Activated T-cell treated with anti-CD3 and anti-CD28 coated beads for 1 hour (primary cell): ENCODE results near the gene TSBP1.

Experiments
- DNase-seq: peaks from one replicate; pipeline ENCODE4 v3.0.0-alpha.2; 2020; ENCODE audit warnings: low read depth

TSBP1 gene

GRCh38 chr6:32371803-32372202 is at the start of gene TSBP1:
Gene TSBP1 (minus strand): TSS chr6:32371903. CDS start chr6:32371706, 197 bp downstream.
- DNase-seq, result no peak

GRCh38 chr6:32416036-32416435 is 44.3 kb upstream of the TSBP1 start:
- DNase-seq, result no peak

DNA sequence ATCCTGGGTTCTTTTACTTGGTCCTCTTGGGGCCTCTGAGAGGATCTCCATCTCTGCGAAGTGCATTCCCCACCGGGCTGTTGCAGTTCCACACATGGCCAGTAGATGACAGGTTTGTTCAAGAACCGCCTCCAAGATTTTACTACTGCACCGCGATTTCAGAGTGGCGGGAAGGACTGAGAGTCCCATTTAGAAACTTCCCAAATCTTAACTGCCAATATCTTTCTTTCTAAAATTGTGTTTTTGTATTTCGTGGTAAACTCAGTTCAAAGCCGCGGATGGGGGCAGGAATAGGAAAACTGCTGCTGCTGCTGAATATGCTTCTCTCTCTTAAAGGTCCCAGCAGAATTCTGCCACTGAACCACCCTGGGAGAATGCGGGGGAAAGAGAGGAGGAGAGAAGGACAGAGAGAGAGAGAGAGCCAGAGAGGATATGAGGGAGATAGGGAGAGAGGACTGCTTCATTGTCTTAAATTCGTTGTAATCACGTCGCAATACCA is 43.9 kb upstream of the TSBP1 start:
- peak; percentile 70 for DNase-seq

DNA sequence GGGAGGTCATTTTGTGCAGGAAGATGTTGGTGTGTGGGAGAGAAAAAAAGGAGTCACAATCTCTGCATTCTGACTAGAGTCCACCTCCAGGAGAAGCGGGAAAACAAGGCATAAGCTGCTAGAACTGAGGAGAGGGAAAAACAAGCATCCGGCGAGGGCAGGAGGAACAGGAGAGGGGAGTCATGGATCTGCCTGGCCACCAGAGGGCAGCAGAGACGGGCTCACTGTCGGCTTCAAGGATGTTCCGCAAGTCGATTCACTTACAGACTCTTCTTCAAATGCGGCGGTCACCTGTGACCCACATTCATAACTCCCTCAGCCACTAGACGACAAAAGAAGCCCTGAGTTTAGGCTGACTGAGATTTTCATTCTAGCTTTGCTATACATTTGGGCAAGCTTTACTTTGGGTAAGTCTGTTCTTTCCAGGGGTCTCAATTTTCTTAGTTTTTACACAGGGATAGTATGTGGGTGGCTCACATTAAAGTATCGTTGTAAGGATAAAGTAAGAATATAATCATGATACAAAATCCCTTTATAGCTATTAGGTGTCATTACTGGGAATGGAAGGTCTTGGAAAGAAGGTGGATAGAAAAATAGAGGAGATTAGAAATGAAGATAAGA is 41.8 kb upstream of the TSBP1 start:
- DNase-seq, result peak; percentile 85

DNA sequence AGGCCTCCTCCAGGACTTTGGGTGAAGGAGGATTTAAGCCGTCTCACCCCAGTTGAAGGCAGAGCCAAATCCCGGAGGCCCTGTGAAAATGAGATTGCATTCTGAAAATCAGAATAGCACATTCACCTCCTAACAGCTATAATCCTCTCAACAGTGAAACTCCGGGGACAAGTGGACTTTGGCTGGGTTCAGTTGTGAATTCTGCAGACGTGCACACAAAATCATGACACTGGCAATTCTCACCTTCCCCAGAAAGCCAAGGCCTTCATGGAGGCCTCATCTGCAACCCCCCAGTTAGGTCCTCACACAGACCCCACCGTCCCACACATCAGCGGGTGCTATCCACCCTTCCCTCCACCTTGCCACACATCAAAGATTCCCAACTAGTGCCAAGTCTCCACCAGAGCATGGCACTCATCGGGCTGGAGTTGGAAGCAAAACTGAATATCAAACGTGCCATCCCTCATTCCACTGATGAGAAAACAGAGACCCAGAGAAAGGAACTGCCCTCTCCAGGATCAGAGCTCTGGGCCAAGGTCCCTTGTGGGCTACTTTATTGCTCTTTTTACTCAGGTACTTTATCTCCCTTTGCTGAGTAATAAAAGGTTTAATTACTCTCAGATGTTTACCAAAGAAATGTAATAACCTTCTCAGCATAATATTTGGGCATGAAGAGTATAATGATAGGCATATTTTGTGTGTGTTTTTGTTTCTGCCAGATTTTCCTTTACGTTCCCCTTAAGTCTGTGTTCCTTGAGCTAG is 40.0 kb upstream of the TSBP1 start:
- no peak for DNase-seq

- no peak for DNase-seq
Observed at GRCh38 chr6:32410906-32411305, 39.2 kb upstream of the TSBP1 start.

DNA sequence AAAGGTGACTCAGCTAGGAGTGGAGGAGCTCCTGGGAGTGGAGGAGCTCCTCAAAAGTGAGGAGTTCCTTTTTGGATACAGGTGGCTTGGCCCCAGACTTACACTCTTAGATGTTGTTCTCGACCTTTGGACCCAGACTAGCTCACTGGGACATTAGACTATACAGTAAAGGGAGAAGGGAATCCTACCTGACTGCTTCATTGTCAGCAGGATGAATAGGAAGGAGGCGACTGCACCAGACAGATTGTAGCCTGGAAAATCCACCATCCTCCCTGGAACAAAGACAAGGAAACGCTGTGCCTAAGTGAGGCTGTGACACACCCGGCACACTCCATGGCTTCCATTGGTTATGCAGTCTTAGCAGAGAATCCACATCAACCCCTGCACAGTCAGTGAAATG is 35.2 kb upstream of the TSBP1 start, which contains the start of gene BTNL2:
Gene BTNL2, minus strand, starts transcription at position 325 of the 400 bp plus-strand sequence. Its CDS starts 58 bp downstream, at position 267.
- no peak for DNase-seq

DNA sequence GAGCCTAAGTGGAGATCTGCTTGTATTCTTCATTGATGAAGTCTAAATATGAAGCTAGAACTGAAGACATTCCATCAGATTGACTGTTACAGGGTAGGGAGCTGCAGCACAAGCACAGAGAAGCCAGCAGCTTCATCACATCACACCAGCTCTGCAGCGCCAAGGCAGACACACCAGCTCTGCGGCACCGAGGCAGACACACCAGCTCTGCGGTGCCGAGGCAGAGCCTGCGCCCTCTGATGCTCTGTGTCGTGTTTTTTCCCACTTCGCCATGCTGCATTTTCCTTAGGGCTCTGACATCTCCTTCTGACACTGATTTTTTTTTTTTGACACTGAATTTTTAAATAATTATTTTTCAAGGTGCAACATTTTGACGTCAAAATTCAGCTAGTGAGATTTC is 34.5 kb upstream of the TSBP1 start:
- no peak for DNase-seq

DNA sequence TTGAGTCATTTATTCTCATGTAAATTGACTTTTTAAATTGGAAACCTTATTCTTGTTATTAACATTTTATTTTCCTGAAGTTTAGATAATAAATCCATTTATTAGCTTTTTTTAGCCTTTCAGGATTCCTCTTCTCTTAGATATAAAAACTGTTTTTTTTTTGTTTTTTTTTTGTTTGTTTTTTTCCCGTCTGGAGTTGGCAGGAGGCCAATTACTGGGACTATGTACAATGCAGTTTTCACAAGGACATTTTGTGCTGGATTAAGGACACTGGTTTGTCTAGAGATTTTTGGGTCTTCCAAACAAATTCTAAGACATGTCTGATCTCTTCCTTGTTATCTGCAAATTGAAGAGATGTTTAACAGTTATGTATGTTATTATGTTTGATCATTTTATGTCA is 34.0 kb upstream of the TSBP1 start:
- DNase-seq, result no peak

- DNase-seq, result no peak
Observed at GRCh38 chr6:32402812-32403211, 31.1 kb upstream of the TSBP1 start.

DNA sequence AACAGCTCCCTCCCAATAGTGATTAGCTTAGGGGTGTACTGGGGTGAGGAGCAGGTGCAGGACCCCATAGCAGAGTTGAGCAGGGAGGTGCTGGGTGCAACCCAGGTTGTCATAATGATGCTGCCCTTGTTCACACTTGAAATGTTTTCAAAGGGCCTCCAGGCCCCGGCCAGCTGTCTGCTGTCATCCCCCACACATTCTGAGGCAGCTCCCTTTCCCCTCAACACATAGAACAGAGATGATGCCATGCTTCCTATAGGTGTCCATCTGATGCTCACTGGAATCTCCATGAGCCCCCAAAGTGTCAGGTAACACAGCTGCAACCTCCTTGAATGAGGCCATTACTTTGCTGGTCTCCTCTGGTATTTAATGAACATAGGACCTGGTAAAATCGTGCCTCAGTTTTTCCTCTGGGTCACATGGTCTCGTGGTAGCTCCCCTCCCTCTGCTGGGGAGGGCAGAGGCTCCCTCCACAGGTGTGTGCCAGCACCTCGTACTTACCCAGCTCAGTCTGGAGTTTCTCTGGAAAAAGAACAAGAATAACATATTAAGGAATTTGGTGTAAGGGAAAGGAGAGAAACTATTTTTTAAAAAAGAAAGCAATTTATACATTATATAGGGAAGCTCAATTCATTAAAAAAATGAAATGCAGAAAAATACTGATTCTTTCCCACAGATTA is 29.7 kb upstream of the TSBP1 start:
- no peak for DNase-seq

- DNase-seq, result no peak
Observed at GRCh38 chr6:32397252-32397920, 25.7 kb upstream of the TSBP1 start.

- no peak for DNase-seq
Observed at GRCh38 chr6:32396028-32396427, 24.3 kb upstream of the TSBP1 start.

- no peak for DNase-seq
Observed at GRCh38 chr6:32393665-32394420, 22.1 kb upstream of the TSBP1 start.

DNA sequence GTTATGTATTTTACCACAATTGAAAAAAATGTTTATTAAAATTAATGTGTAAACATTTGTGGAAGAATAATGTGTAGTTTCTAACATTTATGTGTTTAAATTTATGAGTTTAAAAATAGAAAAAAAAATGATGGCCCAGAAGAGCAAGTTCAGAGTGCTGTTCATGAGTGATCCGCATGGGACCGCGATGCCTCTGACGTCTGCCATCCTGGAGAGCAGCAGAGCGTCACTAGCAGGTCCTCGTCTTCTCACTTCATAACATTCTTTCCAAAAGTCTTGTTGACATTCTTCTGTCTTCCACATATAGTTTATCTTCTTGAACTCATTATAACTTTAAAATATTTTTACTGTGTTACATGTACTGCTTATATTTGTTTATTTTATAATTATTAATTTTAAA is 19.8 kb upstream of the TSBP1 start:
- no peak for DNase-seq

DNA sequence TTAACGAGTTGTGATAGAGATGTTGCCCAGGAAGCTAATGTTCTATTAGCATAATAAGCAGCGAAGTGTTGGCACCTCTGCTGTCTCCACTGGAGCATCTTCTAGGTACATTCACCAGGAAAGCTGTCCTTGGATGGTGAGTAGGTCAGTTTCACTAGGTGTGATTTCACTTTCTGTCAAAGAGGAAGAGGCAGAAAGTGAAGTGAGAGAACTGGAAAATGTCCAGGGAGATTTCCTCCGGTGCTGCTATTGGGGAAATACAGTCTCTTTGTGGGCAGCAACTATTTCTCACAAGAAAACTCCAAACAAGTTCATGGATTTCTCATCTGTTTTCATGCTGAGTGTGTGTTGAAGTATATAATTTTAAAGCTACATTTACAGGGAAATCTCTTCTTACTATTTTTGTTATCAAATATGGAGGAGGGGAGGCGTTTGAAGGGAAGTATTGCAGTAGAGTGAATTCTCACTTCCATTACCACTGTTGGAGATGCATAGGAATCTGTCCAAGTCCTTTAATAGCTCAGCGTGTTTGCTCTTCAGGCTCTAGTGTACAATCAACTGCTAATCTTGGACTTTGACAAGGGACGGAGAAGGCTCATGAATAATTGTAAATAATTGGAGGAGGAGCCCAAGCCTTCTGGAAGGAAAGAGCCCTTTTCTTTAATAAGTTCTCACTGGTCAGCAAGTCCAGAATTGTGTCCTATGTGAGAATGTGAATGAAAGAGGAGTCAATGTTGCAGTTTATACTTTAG is 16.1 kb upstream of the TSBP1 start:
- DNase-seq, result no peak

DNA sequence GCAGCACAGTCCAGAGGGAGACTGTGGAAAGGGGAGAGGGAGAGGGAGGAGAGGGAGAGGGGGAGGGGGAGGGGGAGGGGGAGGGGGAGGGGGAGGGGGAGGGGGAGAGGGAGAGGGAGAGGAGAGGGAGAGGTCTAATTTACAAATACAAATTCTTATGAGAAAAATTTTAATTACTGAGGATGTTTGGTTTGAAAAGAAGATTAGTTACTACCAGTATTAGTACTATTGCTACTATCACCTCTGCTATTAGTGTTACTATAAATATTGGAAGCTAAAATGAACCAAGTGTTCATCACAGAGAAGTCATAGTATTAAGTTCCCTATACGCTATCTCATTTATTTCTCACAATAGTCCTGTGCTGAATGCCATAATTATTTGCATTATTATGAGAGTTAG is 14.3 kb upstream of the TSBP1 start:
- no peak for DNase-seq

DNA sequence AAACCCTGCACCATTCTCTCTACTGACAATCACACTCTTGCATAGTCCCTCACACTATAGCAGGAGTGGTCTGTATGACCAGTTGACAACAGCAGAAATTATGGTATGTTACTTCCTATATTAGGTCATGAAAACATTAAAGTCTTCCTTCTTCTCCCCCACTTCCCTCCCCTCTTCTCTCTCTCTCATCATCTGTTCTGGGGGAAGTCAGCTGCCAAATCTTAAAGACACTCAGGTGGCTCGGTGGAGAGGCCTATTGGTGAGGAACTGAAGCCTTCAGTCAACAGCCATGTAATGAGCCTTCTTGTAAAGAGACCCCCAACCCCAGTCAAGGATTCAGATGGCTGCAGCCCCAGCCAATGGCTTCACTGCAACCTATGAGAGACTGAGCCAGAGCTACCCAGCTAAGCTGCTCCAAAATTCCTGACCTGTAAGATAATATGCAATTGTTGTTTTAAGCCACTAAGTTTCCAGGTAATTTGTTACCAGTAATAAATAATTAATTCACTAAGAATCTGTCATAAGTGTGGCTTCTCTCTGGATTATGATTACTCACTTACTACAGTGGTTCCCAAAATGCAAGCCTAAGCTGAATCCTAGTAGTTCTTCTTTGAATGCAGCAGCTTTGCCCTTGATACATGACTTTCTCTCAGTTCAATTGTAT is 11.2 kb upstream of the TSBP1 start:
- DNase-seq, result no peak

GRCh38 chr6:32379545-32379944 is 7.8 kb upstream of the TSBP1 start:
- DNase-seq, result no peak
